Measurements from ENCODE around the gene RAD51AP1.

DNA sequence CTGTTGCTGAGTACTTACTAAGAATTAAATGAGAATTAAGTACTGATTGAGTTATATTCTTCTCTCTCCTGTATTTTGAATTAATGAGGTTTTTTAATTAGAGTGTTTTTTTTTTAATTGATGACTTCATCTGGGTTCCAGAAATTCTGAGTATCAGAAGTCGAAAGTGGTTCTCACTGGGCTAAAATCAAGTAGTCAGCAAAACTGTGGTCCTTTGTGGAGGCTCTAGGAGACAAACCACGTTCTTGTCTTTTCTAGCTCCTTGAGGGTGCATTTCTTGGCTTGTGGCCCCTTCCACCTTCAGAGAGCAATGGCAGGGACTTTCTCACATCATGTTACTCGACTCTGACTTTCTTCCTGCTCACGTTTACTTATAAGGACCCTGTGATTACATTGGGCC lies 15.3 kb downstream of the RAD51AP1 start:
- TF ChIP-seq, protein P1, sequence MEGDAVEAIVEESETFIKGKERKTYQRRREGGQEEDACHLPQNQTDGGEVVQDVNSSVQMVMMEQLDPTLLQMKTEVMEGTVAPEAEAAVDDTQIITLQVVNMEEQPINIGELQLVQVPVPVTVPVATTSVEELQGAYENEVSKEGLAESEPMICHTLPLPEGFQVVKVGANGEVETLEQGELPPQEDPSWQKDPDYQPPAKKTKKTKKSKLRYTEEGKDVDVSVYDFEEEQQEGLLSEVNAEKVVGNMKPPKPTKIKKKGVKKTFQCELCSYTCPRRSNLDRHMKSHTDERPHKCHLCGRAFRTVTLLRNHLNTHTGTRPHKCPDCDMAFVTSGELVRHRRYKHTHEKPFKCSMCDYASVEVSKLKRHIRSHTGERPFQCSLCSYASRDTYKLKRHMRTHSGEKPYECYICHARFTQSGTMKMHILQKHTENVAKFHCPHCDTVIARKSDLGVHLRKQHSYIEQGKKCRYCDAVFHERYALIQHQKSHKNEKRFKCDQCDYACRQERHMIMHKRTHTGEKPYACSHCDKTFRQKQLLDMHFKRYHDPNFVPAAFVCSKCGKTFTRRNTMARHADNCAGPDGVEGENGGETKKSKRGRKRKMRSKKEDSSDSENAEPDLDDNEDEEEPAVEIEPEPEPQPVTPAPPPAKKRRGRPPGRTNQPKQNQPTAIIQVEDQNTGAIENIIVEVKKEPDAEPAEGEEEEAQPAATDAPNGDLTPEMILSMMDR (IDR thresholded peaks at IDR 0.05): no peak
- TF ChIP-seq POLR2A (IDR thresholded peaks at IDR 0.05): no peak

Measured in prostate gland (tissue), 2 donors.